H1 (cell line): ENCODE data around the gene MTR. TPM values are rescaled to one million over a fixed set of nuclear protein-coding genes. Genes with fewer than 3 reads are reported as not detected.

Source experiments
- CTCF ChIA-PET: fragments of 300-600 bp; sonication (Branson Sonifier 250); formaldehyde crosslinking; loops from one replicate; lab custom pipeline; 2021; ENCODE audit not compliant: partially characterized antibody; lab: Charles Lee
- POLR2A ChIA-PET: fragments of 300-600 bp; sonication (Branson Sonifier 250); formaldehyde crosslinking; loops from one replicate; lab custom pipeline; 2021; ENCODE audit warnings: inconsistent platforms; ENCODE audit not compliant: partially characterized antibody; lab: Charles Lee
- DNase-seq, 2 experiments: peaks; one replicate each; pipeline versions ENCODE4 v3.0.0 to v3.0.0-alpha.2; 2010 to 2022; ENCODE audit warnings: low spot score in 2 of 2, low read depth in 1 of 2, mixed read lengths in 1 of 2
- FAIRE-seq: peaks from 2 replicates; lab custom pipeline; 2011; peaks lifted over from hg19 to GRCh38; lab: Jason Lieb, UNC
- H2AFZ ChIP-seq: 2 replicates; pipeline ENCODE4 v1.8.1; 2012; ENCODE audit warnings: low read length, inconsistent platforms
- H2AK5ac ChIP-seq: 2 replicates; pipeline ENCODE4 v1.6.1; 2013; ENCODE audit warnings: low read depth, low read length
- H2BK120ac ChIP-seq: replicated peaks from 2 replicates; pipeline ENCODE3; 2013; ENCODE audit warnings: low read depth, low read length, inconsistent platforms
- H2BK12ac ChIP-seq: 2 replicates; pipeline ENCODE4 v1.6.1; 2013; ENCODE audit warnings: low read depth, low read length
- H2BK15ac ChIP-seq: 2 replicates; pipeline ENCODE4 v1.6.1; 2013; ENCODE audit warnings: low read length
- H2BK20ac ChIP-seq: 2 replicates; pipeline ENCODE4 v1.6.1; 2013; ENCODE audit warnings: low read length
- H2BK5ac ChIP-seq: 2 replicates; pipeline ENCODE4 v1.6.1; 2013; ENCODE audit warnings: low read depth, low read length
- H3K14ac ChIP-seq: 2 replicates; pipeline ENCODE4 v1.6.1; 2013; ENCODE audit warnings: inconsistent platforms; ENCODE audit not compliant: insufficient read length
- H3K18ac ChIP-seq: 2 replicates; pipeline ENCODE4 v1.6.1; 2013; ENCODE audit warnings: low read length; ENCODE audit errors: extremely low read depth
- H3K23ac ChIP-seq: 2 replicates; pipeline ENCODE4 v1.6.1; 2013; ENCODE audit warnings: inconsistent platforms; ENCODE audit not compliant: insufficient read length
- H3K23me2 ChIP-seq: 2 replicates; pipeline ENCODE4 v1.6.1; 2013; ENCODE audit warnings: low read depth, low read length
- H3K27ac ChIP-seq: 2 replicates; pipeline ENCODE4 v1.6.1; 2011; ENCODE audit warnings: low read depth, low read length, inconsistent platforms
- H3K27me3 ChIP-seq, 4 experiments: replicated peaks in 1 of 4; 1 replicate in 1 of 4; 2 replicates in 3 of 4; pipeline versions ENCODE4 v1.6.1 to v1.8.1; 2011 to 2013; ENCODE audit warnings: low read length in 3 of 4, mild to moderate bottlenecking in 3 of 4, inconsistent platforms in 2 of 4, mixed read lengths in 2 of 4, moderate library complexity in 1 of 4; ENCODE audit not compliant: control insufficient read depth in 3 of 4, insufficient read depth in 3 of 4; ENCODE audit errors: extremely low read depth in 1 of 4
- H3K36me3 ChIP-seq, 4 experiments: 2 replicates each; pipeline versions ENCODE4 v1.6.1 to v1.8.1; 2011 to 2013; ENCODE audit warnings: mild to moderate bottlenecking in 4 of 4, low read length in 3 of 4, moderate library complexity in 2 of 4, control low read depth in 1 of 4, inconsistent platforms in 1 of 4; ENCODE audit not compliant: insufficient read depth in 4 of 4, control insufficient read depth in 2 of 4
- H3K4ac ChIP-seq: replicated peaks from 2 replicates; pipeline ENCODE3; 2013; ENCODE audit warnings: low read length, low read depth, mixed read lengths, inconsistent platforms; ENCODE audit not compliant: insufficient read length
- H3K4me1 ChIP-seq, 4 experiments: replicated peaks in 1 of 4; 1 replicate in 1 of 4; 2 replicates in 3 of 4; pipeline versions ENCODE4 v1.6.1 to v1.8.1; 2011 to 2013; ENCODE audit warnings: low read length in 3 of 4, inconsistent platforms in 2 of 4, mixed read lengths in 1 of 4; ENCODE audit not compliant: insufficient read depth in 4 of 4, control insufficient read depth in 3 of 4
- H3K4me2 ChIP-seq, 2 experiments: 2 replicates each; pipeline versions ENCODE4 v1.6.1 to v1.8.1; 2011 to 2013; ENCODE audit warnings: low read depth in 2 of 2, low read length in 2 of 2, control low read depth in 1 of 2, inconsistent platforms in 1 of 2, mild to moderate bottlenecking in 1 of 2; ENCODE audit not compliant: insufficient read depth in 1 of 2
- H3K4me3 ChIP-seq, 4 experiments: fragments of 200-600, 300-600 bp in 1 of 4; sonication (generic), shearing (Covaris generic), sonication (Bioruptor Twin) in 1 of 4; 2 replicates each; pipeline versions ENCODE4 v1.5.1 to v1.8.1; 2011 to 2016; ENCODE audit warnings: low read length in 4 of 4, low read depth in 3 of 4, control low read depth in 2 of 4, inconsistent platforms in 2 of 4, mild to moderate bottlenecking in 2 of 4, mixed read lengths in 1 of 4, moderate library complexity in 1 of 4; ENCODE audit not compliant: insufficient read depth in 2 of 4; ENCODE audit errors: extremely low read depth in 1 of 4
- H3K56ac ChIP-seq: replicated peaks from 2 replicates; pipeline ENCODE3; 2013; ENCODE audit warnings: low read depth, mild to moderate bottlenecking, mixed read lengths, low read length, inconsistent platforms; ENCODE audit not compliant: insufficient read length
- H3K79me1 ChIP-seq: 2 replicates; pipeline ENCODE4 v1.6.1; 2013; ENCODE audit warnings: low read depth, low read length, control low read depth
- H3K79me2 ChIP-seq, 2 experiments: 2 replicates each; pipeline versions ENCODE4 v1.6.1 to v1.8.1; 2012 to 2013; ENCODE audit warnings: low read length in 2 of 2, mild to moderate bottlenecking in 2 of 2, inconsistent platforms in 1 of 2; ENCODE audit not compliant: insufficient read depth in 2 of 2, control insufficient read depth in 1 of 2
- H3K9ac ChIP-seq, 4 experiments: replicated peaks in 1 of 4; 1 replicate in 1 of 4; 2 replicates in 3 of 4; pipeline versions ENCODE4 v1.6.1 to v1.8.1; 2011 to 2013; ENCODE audit warnings: low read depth in 3 of 4, low read length in 3 of 4, control low read depth in 2 of 4, mild to moderate bottlenecking in 2 of 4, moderate library complexity in 2 of 4, inconsistent platforms in 1 of 4; ENCODE audit errors: extremely low read depth in 1 of 4
- H3K9me3 ChIP-seq, 2 experiments: 2 replicates each; pipeline versions ENCODE4 v1.6.1 to v1.8.1; 2012 to 2013; ENCODE audit warnings: mild to moderate bottlenecking in 2 of 2, moderate library complexity in 2 of 2, control low read depth in 1 of 2, inconsistent platforms in 1 of 2, low read depth in 1 of 2, low read length in 1 of 2, mixed read lengths in 1 of 2; ENCODE audit not compliant: insufficient read depth in 2 of 2
- H4K20me1 ChIP-seq, 2 experiments: replicated peaks in 1 of 2; 2 replicates each; pipeline versions ENCODE3 to v1.8.1; 2011 to 2013; ENCODE audit warnings: inconsistent platforms in 2 of 2, low read length in 2 of 2, mild to moderate bottlenecking in 1 of 2; ENCODE audit not compliant: insufficient read depth in 2 of 2, control insufficient read depth in 1 of 2
- H4K5ac ChIP-seq: 2 replicates; pipeline ENCODE4 v1.6.1; 2013; ENCODE audit warnings: low read length, low read depth, mixed read lengths, inconsistent platforms; ENCODE audit not compliant: insufficient read length
- H4K8ac ChIP-seq: 2 replicates; pipeline ENCODE4 v1.8.0; 2013; ENCODE audit warnings: mild to moderate bottlenecking, moderate library complexity, low read length, inconsistent platforms; ENCODE audit not compliant: insufficient read depth; ENCODE audit errors: extremely low read depth
- H4K91ac ChIP-seq: replicated peaks from 2 replicates; pipeline ENCODE3; 2013; ENCODE audit warnings: low read length, mixed read lengths, inconsistent platforms; ENCODE audit not compliant: insufficient read length
- ASH2L ChIP-seq: fragments of 200-600, 300-600 bp; sonication (generic); IDR thresholded peaks from one replicate; pipeline ENCODE4 v1.7.1; 2017; ENCODE audit warnings: low read length
- CBX5 ChIP-seq: fragments of 300-800, 300-1000 bp; sonication (generic); IDR thresholded peaks from 2 replicates; pipeline ENCODE4 v1.7.1; 2016; ENCODE audit warnings: antibody characterized with exemption, low read length, low read depth
- CTBP2 ChIP-seq: IDR thresholded peaks from 2 replicates; pipeline ENCODE4 v1.7.0; 2011; ENCODE audit warnings: borderline replicate concordance, mild to moderate bottlenecking, moderate library complexity, mixed read lengths, low read length; ENCODE audit not compliant: insufficient read depth, insufficient read length
- JUND ChIP-seq: IDR thresholded peaks from 2 replicates; pipeline ENCODE4 v1.6.1; 2011; ENCODE audit warnings: mild to moderate bottlenecking, improper control_type of control experiment, low read length
- KDM5A ChIP-seq: fragments of 200-600 bp; IDR thresholded peaks from 2 replicates; pipeline ENCODE4 v1.7.1; 2012; ENCODE audit warnings: mild to moderate bottlenecking, low read length, inconsistent platforms, mixed read lengths
- NANOG ChIP-seq: IDR thresholded peaks from 2 replicates; pipeline ENCODE4 v1.6.1; 2011; ENCODE audit warnings: low read length, low read depth, mild to moderate bottlenecking, inconsistent platforms; ENCODE audit not compliant: insufficient read depth, poor library complexity, severe bottlenecking
- NRF1 ChIP-seq: IDR thresholded peaks from 2 replicates; pipeline ENCODE4 v1.6.1; 2011; ENCODE audit warnings: mild to moderate bottlenecking, low read depth, low read length, improper control_type of control experiment
- POLR2A ChIP-seq, 2 experiments: IDR thresholded peaks; 1 replicate in 1 of 2; 2 replicates in 1 of 2; pipeline ENCODE4 v1.6.1; 2011; ENCODE audit warnings: low read depth in 2 of 2, low read length in 2 of 2, mild to moderate bottlenecking in 2 of 2; ENCODE audit errors: control extremely low read depth in 1 of 2
- RAD21 ChIP-seq, 2 experiments: IDR thresholded peaks in 1 of 2; conservative IDR thresholded peaks in 1 of 2; 2 replicates each; pipeline ENCODE4 v1.6.1; 2011; ENCODE audit warnings: low read depth in 2 of 2, low read length in 2 of 2, improper control_type of control experiment in 1 of 2, inconsistent platforms in 1 of 2, mild to moderate bottlenecking in 1 of 2, moderate library complexity in 1 of 2
- RNF2 ChIP-seq: fragments of 200-900, 300-1000 bp; sonication (generic); IDR thresholded peaks from 2 replicates; pipeline ENCODE4 v1.7.1; 2016; ENCODE audit warnings: borderline replicate concordance, low read depth, mild to moderate bottlenecking, antibody characterized with exemption, low read length; ENCODE audit not compliant: poor library complexity, severe bottlenecking; ENCODE audit errors: missing control alignments
- SAP30 ChIP-seq: fragments of 300-600 bp; sonication (generic); IDR thresholded peaks from 2 replicates; pipeline ENCODE4 v1.7.1; 2012; ENCODE audit warnings: low read length, moderate library complexity, mild to moderate bottlenecking, inconsistent platforms; ENCODE audit not compliant: insufficient read depth, insufficient replicate concordance
- SIRT6 ChIP-seq: IDR thresholded peaks from one replicate; pipeline ENCODE4 v1.7.1; 2012; ENCODE audit warnings: low read length, inconsistent platforms
- ZNF274 ChIP-seq: IDR thresholded peaks from 2 replicates; pipeline ENCODE4 v1.7.0; 2012; ENCODE audit warnings: low read length, borderline replicate concordance; ENCODE audit errors: extremely low read depth
- WGBS, 2 experiments: shearing (Covaris generic) in 1 of 2; methylation state at CpG; one replicate each; pipeline versions ENCODE4 v1.1.6 to v1.1.7; 2013 to 2015; ENCODE audit warnings: low lambda C conversion rate in 2 of 2, mixed read lengths in 2 of 2, inconsistent platforms in 1 of 2, low coverage in 1 of 2, missing lambda C conversion rate in 1 of 2; ENCODE audit not compliant: insufficient replicate concordance in 2 of 2, insufficient coverage in 1 of 2, insufficient read length in 1 of 2; ENCODE audit errors: extremely low coverage in 1 of 2, missing lambda C conversion rate in 1 of 2; 5-methylcytosine and 5-hydroxymethylcytosine counted together
- polyA plus RNA-seq, 7 experiments: library from polyadenylated mRNA; depleted of rRNA in 3 of 7; stranded (reverse) in 5 of 7; unstranded in 2 of 7; fragments of >200 nt in 5 of 7; fragments of 200-250 nt in 2 of 7; gene quantifications; 1 replicate in 5 of 7; 2 replicates in 1 of 7; 4 replicates in 1 of 7; pipeline versions ENCODE4 v1.2.1 to v1.2.3, GENCODE V29; 2011 to 2013; ENCODE audit warnings: missing spikeins in 2 of 7, mixed read lengths in 2 of 7
- total RNA-seq: library from RNA; stranded (reverse); fragmentation: NEBNext Ultra II Directional; extraction: Animal tissue kit (Norgen Biotek cat#: 25700); gene quantifications from 2 replicates; pipeline ENCODE4 v1.2.1, GENCODE V29; 2021

Gene MTR
- total and polyA plus RNA-seq, 2 of the 8 experiments (the other 6 are each of a cell fraction or from before 2014, with no cell fraction given) = 4.8 to 27.4 TPM

DNA sequence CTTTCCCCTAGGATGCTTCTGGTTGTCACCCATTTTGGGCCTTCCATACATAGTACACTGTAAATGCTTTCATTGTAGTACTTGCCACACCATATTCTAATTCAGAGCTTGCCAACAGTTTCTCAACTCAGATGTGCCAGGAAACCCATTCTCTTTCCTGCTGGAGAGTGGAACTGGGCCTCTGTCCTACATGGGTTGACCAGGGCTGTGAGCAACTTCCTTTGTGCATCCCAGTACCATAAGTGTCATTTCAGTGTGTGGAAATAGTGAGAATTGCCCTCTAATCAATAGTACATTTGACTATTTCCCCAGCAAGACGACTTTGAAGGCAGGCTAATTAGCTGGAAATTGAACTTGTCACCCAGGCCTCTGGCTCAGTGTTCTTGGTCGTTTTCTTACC lies 74.8 kb downstream of the MTR start:
- Histone ChIP-seq H4K5ac (no peak overlapping the region), H3K27me3 (no peaks in the 10 kb centered on the region), H2BK12ac (no peak overlapping the region), H3K14ac (no peak overlapping the region), H3K4ac (no peak overlapping the region), H4K20me1 (no peaks in the 10 kb centered on the region), H2BK120ac (no peak overlapping the region), H3K9me3 (no peaks in the 10 kb centered on the region), H2AFZ (no peak overlapping the region), H3K23me2 (no peaks in the 10 kb centered on the region; the same call in 1 of the 2 replicates), H3K4me2 (no peak overlapping the region), H2AK5ac (no peak overlapping the region), H3K4me1 (no peaks in the 10 kb centered on the region), H3K9ac (no peak overlapping the region), H3K23ac (no peak overlapping the region), H3K36me3 (no peaks in the 10 kb centered on the region; a peak in 2 of 8 replicates), H3K18ac (no peak overlapping the region), H3K27ac (no peak overlapping the region), H3K79me1 (no peaks in the 10 kb centered on the region), H4K8ac (no peak overlapping the region), H3K79me2 (no peaks in the 10 kb centered on the region), H3K56ac (no peak overlapping the region), H4K91ac (no peak overlapping the region), H2BK20ac (no peak overlapping the region), H2BK5ac (no peak overlapping the region), H3K4me3 (no peak overlapping the region), H2BK15ac (no peak overlapping the region)
- FAIRE-seq = no peak
- ChIA-PET CTCF (interaction anchor here (0.5 to 2.1 kb wide), 6 partner anchors 8 to 176 kb away, joined by 3 to 10 read pairs (median 4); no protein-coding TSS in a partner anchor), POLR2A (no interaction called here)
- no peak for DNase-seq
- 69% methylated on average over 2 of the region's 2 CpGs; no CpG with 5 or more reads in 1 of the 2 experiments for WGBS, 2 experiments
- TF ChIP-seq SAP30 (no peak), ZNF274 (no peak), CBX5 (no peak), SIRT6 (no peak), CTBP2 (no peak), NRF1 (no peak), RAD21 (IDR thresholded peaks at IDR 0.05 in 1 of 2, conservative IDR thresholded peaks at IDR 0.05 in 1 of 2; ENCODE audit: low read depth in 2 of 2, low read length in 2 of 2) (no peak), KDM5A (no peak), POLR2A (IDR thresholded peaks at IDR 0.05; ENCODE audit: control extremely low read depth in 1 of 2, low read depth in 2 of 2, low read length in 2 of 2) (no peak), ASH2L (no peak), NANOG (no peak), JUND (no peak), RNF2 (no peak)
